Hepatic stellate cell (primary cell): ENCODE data around the gene RPH3AL.
"Not testable (repeated sequence)": the region's sequence is repeated elsewhere in the genome, so short reads cannot be mapped to it uniquely, and the experiment has no call there.

Source experiments
- DNase-seq: peaks from one replicate; pipeline ENCODE4 v3.0.0; 2011; ENCODE audit warnings: low spot score

The RPH3AL gene

DNA sequence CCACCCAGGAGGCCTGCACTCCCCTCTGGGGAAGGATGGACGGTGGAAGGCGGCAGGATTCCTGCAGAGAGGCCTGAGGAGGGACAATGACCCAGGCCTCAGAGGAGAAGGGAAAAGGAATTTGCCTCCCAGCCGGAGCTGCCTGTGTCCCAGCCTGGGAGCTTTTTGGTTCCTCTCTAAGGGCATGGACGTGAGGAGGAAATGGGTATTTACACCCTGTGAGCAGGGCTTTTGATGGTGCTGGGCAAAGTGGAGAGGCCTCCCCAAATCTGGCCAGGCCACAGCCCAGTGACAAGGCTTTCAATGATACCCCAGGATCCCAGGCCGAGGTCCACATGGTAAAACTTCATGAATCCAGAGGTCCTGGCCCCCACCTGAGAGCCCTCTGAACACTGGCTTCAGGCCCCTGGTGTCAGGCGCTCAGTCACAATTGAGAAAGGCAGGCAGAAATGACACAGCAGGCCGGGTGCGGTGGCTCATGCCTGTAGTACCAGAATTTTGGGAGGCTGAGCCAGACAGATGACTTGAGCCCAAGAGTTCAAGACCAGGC is 115.1 kb downstream of the RPH3AL start:
- DNase-seq: no peak

DNA sequence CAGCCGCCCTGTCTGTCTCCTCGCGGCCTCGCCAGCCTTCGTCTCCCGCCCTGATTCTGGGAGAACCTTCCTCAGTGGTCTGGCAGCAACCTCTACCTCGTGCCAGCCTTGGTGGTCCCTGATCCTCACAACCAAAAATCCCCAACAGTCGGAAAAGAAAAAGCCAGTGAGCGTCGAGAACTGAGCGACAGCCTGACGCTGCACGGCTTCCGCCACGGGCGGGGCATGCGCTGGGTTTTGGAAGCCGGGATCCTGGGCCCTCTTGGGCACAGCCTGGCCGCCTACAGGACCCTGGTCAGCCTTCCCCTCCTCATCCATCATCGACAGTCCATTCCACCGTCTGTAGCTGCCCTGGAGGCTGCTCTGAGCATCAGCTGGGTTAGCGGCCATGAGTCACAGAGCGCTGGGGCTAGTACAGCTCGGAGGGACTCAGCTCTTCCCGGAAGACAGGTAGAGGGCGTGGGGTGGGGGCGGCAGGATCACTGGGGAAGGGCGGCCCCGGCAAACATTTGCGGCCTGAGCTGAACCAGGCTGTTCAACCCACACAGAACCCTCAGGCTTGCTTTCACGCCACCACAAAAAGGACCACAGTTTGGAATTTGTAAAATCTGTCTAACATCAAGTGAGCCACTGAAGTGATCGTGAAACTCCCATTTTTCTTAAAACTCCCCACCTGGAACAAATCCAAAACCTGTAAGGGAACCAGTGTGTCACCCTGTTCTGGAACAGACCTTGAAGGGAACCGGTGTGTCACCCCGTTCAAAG is 115.8 kb downstream of the RPH3AL start:
- no peak for DNase-seq

DNA sequence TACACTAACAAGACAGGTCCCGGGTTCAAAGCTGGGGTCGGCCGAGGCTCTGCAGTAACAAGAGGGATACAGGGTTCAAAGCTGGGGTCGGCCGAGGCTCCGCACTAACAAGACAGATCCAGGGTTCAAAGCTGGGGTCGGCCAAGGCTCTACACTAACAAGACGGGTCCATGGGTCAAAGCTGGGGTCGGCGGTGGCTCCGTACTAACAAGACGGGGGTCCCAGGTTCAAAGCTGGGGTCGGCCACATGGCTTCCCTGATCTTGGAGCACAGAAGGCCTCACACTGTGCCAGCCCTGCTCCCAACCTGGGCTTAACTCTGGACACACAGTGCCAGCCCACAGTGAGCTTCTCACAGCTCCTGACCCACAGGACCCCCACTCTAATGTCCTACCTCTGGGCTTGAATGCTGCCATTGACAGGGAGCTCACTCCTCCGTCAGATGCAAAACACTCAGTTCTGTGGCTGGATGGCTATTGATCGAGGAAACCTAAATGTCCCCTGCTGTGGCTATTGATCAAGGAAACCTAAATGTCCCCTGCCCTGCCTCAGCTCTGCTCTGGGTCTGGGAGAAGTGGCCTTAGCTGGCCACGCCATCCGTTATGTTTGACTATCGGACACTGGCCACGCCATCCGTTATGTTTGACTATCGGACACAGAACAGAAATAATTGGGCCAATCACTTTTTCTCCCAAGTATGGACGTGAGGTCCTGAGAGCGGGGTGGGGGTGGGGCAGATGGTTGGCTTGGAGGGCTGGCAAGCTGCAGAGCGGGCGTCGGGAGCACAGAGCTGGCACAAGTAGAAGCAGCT is 116.6 kb downstream of the RPH3AL start:
- no peak for DNase-seq

DNA sequence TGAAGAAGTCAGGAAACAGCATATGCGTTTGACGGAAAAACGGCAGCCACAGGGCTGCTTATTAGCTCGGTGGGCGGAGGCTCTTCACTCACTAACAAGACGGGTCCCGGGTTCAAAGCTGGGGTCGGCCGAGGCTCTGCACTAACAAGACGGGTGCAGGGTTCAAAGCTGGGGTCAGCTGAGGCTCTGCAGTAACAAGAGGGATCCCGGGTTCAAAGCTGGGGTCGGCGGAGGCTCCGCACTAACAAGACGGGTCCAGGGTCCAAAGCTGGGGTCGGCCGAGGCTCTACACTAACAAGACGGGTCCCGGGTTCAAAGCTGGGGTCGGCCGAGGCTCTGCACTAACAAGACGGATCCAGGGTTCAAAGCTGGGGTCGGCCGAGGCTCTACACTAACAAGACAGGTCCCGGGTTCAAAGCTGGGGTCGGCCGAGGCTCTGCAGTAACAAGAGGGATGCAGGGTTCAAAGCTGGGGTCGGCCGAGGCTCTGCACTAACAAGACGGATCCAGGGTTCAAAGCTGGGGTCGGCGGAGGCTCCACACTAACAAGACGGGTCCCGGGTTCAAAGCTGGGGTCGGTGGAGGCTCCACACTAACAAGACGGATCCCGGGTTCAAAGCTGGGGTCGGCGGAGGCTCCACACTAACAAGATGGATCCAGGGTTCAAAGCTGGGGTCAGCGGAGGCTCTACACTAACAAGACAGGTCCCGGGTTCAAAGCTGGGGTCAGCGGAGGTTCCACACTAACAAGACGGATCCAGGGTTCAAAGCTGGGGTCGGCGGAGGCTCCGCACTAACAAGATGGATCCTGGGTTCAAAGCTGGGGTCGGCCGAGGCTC is 117.4 kb downstream of the RPH3AL start:
- DNase-seq: not testable (repeated sequence)

DNA sequence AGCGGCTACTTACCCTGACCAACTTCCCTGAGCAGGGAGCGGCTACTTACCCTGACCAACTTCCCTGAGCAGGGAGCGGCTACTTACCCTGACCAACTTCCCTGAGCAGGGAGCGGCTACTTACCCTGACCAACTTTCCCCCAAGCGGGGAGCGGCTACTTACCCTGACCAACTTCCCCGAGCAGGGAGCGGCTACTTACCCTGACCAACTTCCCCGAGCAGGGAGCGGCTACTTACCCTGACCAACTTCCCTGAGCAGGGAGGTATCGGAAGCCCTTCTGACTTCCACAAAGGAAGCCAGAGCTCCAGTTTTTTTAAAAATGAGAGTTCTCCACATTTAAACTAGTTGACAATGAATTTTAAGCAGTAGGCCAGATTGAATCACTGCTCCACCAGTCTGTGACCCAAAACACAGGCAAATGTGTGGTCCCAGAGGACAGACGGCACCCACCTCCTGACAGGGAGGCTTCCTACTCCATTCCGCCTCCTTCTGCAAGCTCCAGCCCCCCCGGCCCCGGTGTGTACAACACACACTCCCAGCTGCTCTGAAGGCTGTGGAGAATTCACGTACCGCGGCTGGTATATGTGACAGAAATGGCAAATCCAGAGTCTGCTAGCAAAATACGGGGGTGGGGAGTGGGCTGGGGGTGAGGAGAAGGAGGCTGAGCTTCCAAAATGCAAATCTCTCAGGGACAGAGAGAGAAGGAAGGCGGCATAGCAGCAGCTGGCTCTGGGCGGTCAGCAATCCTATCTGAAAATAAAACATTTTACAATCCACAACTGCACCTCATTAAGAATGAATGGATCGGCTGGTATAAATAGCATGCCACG is 118.2 kb downstream of the RPH3AL start:
- DNase-seq: not testable (repeated sequence)

DNA sequence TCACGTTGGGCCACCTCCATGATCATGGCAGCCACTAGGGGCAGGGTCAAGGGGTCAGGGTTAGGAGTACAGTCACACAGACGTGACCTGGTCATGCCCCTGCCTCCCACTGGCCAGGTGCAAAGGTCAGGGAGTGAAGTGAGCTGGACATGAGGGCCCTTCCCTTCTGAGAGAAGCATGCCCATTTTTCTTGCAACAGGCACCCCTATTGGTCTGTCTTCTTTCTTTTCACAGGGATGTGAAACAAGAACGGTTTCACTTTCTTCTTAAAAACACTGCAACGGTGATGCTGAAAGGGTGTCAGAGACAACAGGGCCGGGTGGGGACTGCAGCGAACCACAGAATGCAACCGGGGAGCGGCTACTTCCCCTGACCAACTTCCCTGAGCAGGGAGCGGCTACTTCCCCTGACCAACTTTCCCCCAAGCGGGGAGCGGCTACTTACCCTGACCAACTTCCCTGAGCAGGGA is 119.1 kb downstream of the RPH3AL start:
- DNase-seq: no peak

DNA sequence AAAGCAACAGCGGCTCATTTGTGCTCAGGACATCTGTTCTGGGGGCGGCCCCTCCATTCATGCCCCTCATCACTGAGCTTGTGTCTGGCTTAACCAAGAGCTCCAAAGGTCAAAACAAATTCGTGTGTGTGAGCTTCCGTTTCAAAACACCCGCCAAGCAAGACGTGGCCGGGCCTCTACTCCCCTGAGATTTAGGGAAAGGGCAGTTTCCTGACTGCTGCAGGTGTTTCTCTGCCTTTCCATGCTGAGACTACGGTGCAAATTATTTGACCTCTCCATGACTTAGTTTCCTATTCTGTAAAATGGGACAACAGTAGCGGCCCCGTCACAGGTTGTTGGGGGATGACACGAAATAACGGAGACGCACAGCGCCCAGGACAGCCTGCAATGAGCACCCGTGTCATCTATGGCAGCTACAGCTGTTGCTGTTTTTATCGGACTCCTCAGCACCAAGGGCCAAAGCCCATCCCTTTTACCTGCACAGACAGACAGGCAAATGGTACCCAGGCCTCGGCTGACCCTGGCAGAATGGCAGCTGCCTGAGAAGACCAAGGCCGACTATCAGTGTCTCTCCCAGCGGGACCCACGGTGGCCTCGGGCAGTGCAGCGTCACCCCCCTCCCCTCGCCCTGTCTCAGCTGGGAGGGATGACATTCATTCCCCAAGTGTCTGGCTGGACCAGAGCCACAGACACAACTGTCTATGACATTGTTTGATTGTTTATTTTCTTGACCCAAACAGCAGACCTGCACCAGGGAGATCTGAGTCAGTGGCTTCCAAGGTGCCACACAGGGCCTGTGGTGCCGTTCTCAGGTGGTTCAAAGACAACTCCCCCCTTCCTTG is 120.4 kb downstream of the RPH3AL start:
- DNase-seq: no peak

DNA sequence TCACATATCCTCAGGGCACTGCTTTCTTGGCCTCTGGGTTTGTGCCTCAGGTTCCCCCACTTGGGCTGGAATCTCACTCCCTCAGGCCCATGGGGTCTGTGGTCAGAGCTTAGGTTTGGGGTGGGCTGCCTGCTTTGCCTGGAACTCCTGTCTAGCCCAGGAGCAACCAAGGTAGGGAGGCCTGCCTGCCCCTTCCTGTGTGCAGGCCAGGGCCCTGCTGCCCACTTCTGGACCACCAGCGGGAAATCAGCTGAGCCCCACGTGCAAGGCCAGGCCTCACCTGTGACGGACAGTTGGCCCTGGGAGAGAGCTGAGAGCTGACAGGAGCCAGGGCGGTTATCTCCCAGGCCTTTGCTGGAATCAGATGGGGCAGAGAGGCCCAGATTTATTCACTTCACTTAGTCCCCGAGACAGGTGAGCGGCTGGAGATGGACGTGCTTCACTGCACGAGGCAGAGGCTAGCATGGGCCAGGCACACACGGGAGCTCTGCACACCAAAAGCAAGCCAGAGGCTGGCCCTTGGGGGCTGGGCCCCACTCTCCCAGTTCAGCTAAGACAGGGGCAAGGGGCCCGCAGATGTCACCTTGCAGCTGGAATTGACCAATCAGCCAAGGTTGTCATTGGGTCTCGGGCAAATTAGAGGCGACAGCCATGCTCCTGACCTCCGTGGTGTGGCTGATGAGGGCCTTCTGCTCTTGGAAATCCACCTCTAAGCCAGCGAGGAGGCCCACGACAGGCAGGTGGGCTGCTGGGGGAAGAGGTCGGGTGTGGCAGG is 121.2 kb downstream of the RPH3AL start:
- DNase-seq: no peak

DNA sequence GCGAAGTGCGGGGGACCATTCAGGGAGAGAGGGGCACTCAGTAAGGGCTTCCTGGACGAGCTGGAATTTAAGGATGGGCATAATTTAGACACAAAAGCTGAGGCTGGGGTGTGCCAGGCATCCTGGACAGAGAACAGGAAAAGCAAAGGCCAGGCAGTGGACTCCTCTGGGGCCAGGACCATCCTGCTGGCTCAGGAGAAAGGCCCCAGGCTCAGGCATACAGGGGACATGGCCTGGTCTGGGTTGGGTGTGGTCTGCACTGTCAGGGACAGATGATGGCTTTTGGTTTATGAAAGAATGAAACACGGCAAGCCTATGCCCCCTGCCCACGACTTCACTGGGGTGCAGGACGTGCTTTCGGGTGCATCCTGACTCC is 122.2 kb downstream of the RPH3AL start:
- no peak for DNase-seq

DNA sequence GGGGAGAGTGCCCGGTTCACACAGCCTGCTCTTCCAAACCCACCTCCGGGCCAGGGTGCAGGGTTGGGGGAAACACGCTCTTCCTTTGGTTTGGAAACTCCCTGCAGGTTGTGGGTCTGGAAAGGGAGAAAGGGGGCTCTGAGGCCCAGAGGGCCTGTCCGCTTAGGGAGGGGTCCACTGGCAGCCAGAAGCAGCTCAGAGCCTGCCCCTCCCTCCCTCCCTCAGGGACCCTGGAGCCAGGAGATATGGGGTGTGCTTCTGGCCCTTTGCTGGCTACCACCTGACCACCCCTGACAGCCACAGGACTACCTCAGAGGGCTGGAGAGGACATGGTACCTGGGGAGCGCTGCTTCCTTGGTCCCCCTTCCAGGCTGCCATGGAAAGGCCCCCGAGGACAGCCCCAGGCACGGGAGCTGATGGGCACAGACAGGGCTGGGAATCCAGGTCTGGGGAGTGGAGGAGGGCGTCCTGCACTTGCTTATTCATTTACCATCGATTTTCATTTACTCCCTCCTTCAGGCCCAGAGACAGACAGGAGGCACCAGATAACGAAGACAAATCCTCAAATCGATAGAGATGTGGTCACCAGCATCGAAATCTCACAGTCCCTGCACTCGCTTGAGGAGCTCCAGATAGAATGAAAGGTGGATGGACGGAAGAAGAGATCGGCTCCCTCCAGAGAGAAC is 122.8 kb downstream of the RPH3AL start:
- no peak for DNase-seq

DNA sequence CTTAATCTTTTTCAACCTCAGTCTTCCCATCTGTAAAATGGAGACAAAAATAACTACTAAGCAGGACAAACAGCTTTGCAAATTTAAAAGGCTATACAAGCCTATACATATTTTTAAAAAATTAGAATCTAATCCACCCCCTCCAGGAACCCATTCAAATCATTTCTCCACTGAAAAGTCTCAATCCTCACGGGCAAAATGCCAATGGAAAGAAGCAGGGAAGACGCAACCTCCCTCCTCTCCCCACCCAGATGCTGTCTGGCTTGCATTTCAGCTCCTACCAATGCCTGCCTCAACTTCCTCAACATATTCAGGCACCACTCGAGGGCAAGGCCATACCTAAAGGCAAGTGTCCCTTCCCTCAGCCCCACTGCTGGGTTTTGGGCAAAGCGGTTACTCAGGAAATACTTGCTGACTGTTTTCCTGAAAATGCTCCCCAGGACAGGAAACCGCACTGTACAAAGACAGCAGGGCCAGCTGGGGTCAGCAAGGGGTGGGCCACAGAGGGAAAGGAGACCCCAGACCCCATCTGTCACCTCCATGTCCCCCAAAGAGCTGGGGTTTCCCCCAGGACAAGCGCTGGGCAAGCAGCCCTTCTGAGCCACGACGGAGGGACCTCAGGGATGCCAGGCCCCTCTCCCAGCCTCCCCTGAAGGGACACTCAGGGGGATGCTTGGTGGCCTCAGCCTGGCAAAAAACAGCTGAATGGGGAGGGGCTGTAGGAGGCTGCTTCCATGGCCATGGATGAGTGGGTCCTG is 123.5 kb downstream of the RPH3AL start:
- DNase-seq: no peak

DNA sequence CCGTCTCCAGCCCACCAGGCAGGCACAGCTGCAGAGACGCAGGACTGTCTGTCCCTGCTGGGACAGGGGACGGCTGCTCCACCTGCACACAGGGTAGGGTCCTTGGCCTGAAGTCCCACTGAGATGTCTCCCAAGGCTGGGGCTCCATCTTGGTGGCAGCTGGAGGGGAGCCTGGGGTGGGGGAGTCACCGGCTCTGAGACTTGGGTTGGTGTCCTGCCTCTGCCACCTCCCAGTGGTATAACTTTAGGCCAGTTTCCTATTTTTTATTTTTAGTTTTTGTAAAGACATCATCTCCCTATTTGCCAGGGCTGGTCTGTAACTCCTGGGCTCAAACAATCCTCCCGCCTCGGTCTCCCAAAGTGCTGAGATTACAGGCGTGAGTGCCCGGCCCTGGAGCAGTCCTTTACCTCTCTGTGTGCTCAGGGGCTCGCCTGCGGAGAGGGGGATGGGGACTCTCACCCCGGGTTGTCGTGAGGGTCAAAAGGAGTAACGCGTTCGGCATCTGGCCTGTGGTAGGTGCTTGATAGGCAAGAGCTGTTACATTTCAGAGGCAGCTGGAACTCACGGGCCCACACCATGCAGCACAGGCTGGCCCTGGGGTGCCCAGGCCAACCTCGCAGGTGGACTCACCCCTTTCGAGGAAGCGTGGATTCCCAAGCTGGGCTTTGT is 124.5 kb downstream of the RPH3AL start:
- no peak for DNase-seq

DNA sequence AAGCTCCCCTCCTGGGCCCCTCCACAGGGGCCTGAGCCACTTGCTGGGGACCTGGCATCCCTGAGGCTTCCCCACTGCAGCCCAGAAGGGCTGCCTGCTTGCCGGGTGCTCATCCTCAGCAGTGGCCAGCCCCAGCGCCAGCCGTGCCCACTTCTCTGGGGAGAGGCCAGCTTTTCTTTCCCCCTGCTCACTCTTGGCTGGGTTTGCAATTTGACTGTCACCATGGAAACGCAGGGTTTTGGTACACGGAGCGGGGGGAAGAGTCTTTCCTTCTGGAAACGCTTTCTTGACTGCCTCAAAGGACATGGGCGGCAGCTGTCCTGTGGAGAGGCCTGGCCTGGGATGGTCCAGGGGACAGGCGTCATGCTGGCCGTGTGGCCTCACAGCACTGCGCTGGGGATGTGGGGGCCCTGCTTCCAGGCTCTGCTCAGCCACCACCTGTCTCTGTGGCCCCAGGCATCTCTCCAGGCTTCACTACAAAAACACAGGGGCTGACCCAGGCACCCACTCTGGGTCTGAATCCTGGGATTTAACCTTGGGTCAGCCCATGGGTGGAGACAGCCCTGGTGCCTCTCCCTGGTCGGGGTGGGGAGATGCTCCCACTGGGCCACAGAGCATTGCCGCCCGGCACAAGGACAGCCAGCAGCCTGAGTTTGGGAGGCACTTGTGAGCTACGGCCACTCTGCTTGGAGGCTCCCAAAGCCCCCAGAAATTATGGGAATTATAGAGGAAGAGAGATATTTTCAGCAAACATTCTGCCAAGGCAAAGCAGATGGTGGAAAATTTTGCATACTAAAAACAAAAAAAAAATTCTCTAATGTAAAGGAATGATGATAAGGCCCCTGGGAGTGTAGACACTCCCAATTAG is 125.3 kb downstream of the RPH3AL start:
- no peak for DNase-seq

DNA sequence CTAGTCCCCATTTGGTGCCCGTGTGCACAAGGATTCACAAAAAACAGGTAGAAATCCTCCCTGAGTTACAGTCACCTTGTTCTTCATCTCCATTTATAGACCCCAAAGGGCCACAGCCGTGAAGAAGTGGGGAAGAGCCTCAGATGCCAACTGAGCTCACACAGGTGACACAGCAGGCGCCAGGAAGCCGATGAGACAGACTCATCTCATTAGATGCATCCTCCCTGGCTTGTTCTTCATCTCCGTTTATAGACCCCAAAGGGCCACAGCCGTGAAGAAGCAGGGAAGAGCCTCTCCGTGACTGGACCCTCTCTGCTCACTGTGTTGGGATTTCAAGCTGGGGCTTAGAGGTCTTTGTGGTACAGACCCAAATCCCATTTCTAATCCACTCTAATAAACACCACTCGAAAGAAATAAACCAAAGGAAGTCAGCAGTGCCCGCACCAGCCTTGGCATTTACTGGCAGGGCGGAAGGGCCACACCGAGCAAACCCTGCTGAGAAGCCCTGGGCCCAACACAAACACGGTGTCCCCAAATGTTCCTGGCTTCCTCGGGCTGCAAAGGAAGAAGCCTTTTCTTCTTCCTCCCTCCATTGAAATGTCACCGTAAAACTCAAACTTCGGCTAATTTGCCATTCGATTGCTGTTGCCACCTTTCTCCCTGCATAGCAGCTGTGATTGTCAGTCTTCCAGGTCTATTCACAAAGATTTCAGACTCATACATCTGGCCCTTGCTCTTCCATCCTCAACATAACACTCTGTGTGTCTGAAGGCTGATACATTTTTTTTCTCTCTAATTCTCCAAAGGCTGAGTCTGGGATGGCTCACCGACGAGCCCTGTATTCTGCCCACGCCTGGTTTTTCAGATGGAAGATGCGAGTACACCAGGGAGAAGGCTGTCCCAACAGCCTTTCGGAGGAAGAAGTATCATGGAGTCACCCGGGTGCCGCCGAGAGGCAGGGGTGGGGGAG is 126.2 kb downstream of the RPH3AL start:
- no peak for DNase-seq

DNA sequence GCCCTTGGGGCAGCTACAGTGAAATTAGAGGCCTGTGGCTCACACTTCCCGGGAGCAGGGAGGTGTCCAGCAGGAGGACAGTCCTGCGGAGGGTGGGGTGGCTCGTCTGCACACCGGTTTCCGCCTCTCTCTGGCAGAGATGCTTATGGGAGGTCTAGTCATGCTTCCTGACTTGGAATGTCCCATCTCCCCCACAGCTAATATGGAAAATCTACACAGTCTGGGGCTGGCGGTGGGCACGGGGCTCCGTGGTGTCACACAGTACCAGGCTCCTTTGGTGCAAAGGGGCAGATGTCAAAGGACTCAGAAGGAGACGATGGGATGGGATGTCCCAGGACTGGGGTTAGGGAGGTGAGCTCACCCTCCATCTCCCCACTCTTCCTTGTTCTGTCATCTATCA is 127.1 kb downstream of the RPH3AL start:
- DNase-seq: no peak
